ENCODE data around the gene OR10S1. TPM values are rescaled to one million over a fixed set of nuclear protein-coding genes. Genes with fewer than 3 reads are reported as not detected.

The OR10S1 gene
- total RNA-seq, 2 experiments from 2014 or later = not detected

DNA sequence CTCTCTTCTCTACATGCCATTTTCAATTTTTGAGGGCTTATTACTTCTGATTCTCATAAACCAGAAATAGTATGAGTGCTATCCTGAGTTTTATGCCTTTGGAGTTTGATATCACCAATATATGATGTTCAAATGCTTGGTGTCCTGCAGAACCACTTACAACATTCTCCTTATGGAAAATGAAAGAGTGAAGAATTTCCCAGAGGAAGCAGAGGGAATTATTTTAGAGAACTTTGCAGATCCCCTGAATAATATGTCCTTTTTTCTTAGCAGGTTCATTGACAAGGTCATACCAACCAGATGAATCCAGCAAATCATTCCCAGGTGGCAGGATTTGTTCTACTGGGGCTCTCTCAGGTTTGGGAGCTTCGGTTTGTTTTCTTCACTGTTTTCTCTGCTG lies 38.3 kb downstream of the OR10S1 start, which contains the start of gene OR4D5:
Gene OR4D5, plus strand, starts transcription at position 301 of the 400 bp plus-strand sequence. Its CDS starts 0 bp downstream, at position 301.
- POLR2A ChIA-PET = no interaction called here
- H3K4me1 Mint-ChIP-seq = no peaks in the 10 kb centered on the region
- CTCF ChIA-PET = no interaction called here

More for the DNA sequence above, 38.3 kb downstream of the OR10S1 start, which contains the start of gene OR4D5:
- H3K9me3 Mint-ChIP-seq (ENCODE audit: low read depth) = no peaks in the 10 kb centered on the region
- H3K27me3 Mint-ChIP-seq = no peaks in the 10 kb centered on the region
- no peak for DNase-seq
- no peak within 1 kb of the TSS for H3K27ac Mint-ChIP-seq
- intact Hi-C loops (cut with DNase I, micrococcal nuclease) = no loop called here
- no peaks in the 10 kb centered on the region for H3K36me3 Mint-ChIP-seq (ENCODE audit: low read depth)
- ATAC-seq = no peak
- no peak within 1 kb of the TSS for H3K4me3 Mint-ChIP-seq

Other genes starting within 250 kb of the OR10S1 start
- gene ZNF202, start 236.1 kb downstream of the OR10S1 start, total RNA-seq = 10 to 100 TPM in 1 of 2 experiments, 1 to 10 TPM in 1; 9.5 to 12.1 TPM
- not detected for gene OR6X1, start 223.3 kb downstream of the OR10S1 start, total RNA-seq
- not detected for gene OR6M1, start 171.4 kb downstream of the OR10S1 start, total RNA-seq
- gene TMEM225, start 92.1 kb downstream of the OR10S1 start, total RNA-seq = not detected
- not detected for gene OR8D4, start 75.6 kb downstream of the OR10S1 start, total RNA-seq
- not detected for gene OR4D5, start 38.2 kb downstream of the OR10S1 start, total RNA-seq
- not detected for gene OR6T1, start 33.9 kb downstream of the OR10S1 start, total RNA-seq
- not detected for gene OR10G6, start 17.4 kb upstream of the OR10S1 start, total RNA-seq
- gene OR10G4, start 35.2 kb upstream of the OR10S1 start, total RNA-seq = not detected
- gene OR10G9, start 45.2 kb upstream of the OR10S1 start, total RNA-seq = not detected
- gene OR10G8, start 49.0 kb upstream of the OR10S1 start, total RNA-seq = not detected
- not detected for gene OR10G7, start 63.5 kb upstream of the OR10S1 start, total RNA-seq
- gene VWA5A, start 137.7 kb upstream of the OR10S1 start, total RNA-seq = 1 to 10 TPM; 8.6 to 8.8 TPM
- gene OR10D3, start 205.6 kb upstream of the OR10S1 start, total RNA-seq = not detected